Natural killer cell (primary cell): ENCODE data around the gene CD47. TPM values are rescaled to one million over a fixed set of nuclear protein-coding genes. Genes with fewer than 3 reads are reported as not detected.

Experiments used
- ATAC-seq, 3 donors: fragments of 150-1000 bp in 2 of 3; fragments of 200-7000 bp in 1 of 3; cut with Tn5 transposase; 1 replicate in 1 of 3; 2 replicates in 2 of 3; pipeline ENCODE4 v1.10.0; 2021; ENCODE audit warnings: mild to moderate bottlenecking in 2 of 3, moderate library complexity in 2 of 3
- DNase-seq, 2 donors: peaks; one replicate each; pipeline versions ENCODE4 v3.0.0 to v3.0.0-alpha.2; 2013 to 2021; ENCODE audit warnings: mixed read lengths in 1 of 2
- H3K27ac ChIP-seq: one replicate; pipeline ENCODE4 v1.5.1; 2013; ENCODE audit warnings: mild to moderate bottlenecking, low read length
- H3K27me3 ChIP-seq: one replicate; pipeline ENCODE4 v1.6.1; 2013; ENCODE audit warnings: low read length; ENCODE audit not compliant: control insufficient read depth, insufficient read depth
- H3K36me3 ChIP-seq: one replicate; pipeline ENCODE4 v1.6.1; 2013; ENCODE audit warnings: low read length; ENCODE audit not compliant: control insufficient read depth, insufficient read depth
- H3K4me1 ChIP-seq: one replicate; pipeline ENCODE4 v1.6.1; 2013; ENCODE audit warnings: low read length; ENCODE audit not compliant: control insufficient read depth, insufficient read depth
- H3K4me3 ChIP-seq: one replicate; pipeline ENCODE4 v1.5.1; 2013; ENCODE audit warnings: low read length
- H3K9me3 ChIP-seq: one replicate; pipeline ENCODE4 v1.6.1; 2013; ENCODE audit warnings: low read length; ENCODE audit not compliant: control insufficient read depth, insufficient read depth
- H3K27ac Mint-ChIP-seq, 2 donors: one replicate each; pipeline ENCODE4 v1.8.0; 2022; ENCODE audit warnings: mild to moderate bottlenecking in 2 of 2, mixed read lengths in 2 of 2, moderate library complexity in 1 of 2
- H3K27me3 Mint-ChIP-seq, 2 donors: one replicate each; pipeline ENCODE4 v1.8.0; 2022; ENCODE audit warnings: low read depth in 2 of 2, mixed read lengths in 2 of 2
- H3K36me3 Mint-ChIP-seq: one replicate; pipeline ENCODE4 v1.8.0; 2022; ENCODE audit warnings: mixed read lengths
- H3K4me1 Mint-ChIP-seq, 2 donors: one replicate each; pipeline ENCODE4 v1.8.0; 2022; ENCODE audit warnings: mixed read lengths in 2 of 2
- H3K4me3 Mint-ChIP-seq: one replicate; pipeline ENCODE4 v1.8.0; 2022; ENCODE audit warnings: mild to moderate bottlenecking, moderate library complexity, mixed read lengths
- H3K9me3 Mint-ChIP-seq, 2 donors: one replicate each; pipeline ENCODE4 v1.8.0; 2022; ENCODE audit warnings: mixed read lengths in 2 of 2
- CTCF ChIP-seq: fragments of 200-600 bp; IDR thresholded peaks from one replicate; pipeline ENCODE4 v1.8.0; 2022; ENCODE audit warnings: antibody characterized with exemption
- WGBS: methylation state at CpG from one replicate; pipeline ENCODE4 v1.1.7; 2013; ENCODE audit warnings: missing lambda C conversion rate; ENCODE audit not compliant: insufficient coverage; 5-methylcytosine and 5-hydroxymethylcytosine counted together
- intact Hi-C: fragments of 100-400 bp; cut with micrococcal nuclease; formaldehyde crosslinking; loops from one replicate; pipeline ENCODE4 v1.14.2; 2022
- total RNA-seq, 4 donors: library from RNA; stranded (reverse); fragments of 120-200 nt in 1 of 4; gene quantifications; one replicate each; pipeline versions ENCODE4 v1.2.3 to v1.2.4, GENCODE V29; 2013 to 2022

The CD47 gene
- total RNA-seq, 3 donors from 2014 or later (not counting 1 experiment from before 2014, with no cell fraction given), result 226 to 236 (median 233) TPM

GRCh38 chr3:107994956-107995715 lies 95.7 kb downstream of the CD47 start:
- H3K4me1 Mint-ChIP-seq, result no peaks in the 10 kb centered on the region
- H3K36me3 Mint-ChIP-seq, result no peaks in the 10 kb centered on the region
- no peaks in the 10 kb centered on the region for H3K9me3 Mint-ChIP-seq
- no peak overlapping the region for H3K27ac ChIP-seq
- H3K4me1 ChIP-seq, result no peaks in the 10 kb centered on the region
- H3K4me3 Mint-ChIP-seq, result no peak overlapping the region
- H3K4me3 ChIP-seq, result no peak overlapping the region
- intact Hi-C loops, result no loop called here
- H3K27me3 ChIP-seq, result no peaks in the 10 kb centered on the region
- no peak overlapping the region for H3K27ac Mint-ChIP-seq
- DNase-seq (no peak), ATAC-seq (no peak)
- 57% methylated on average over 1 of the region's 4 CpGs for WGBS
- no peaks in the 10 kb centered on the region for H3K9me3 ChIP-seq
- peaks cover 0 to 4% of the 10 kb centered on the region in 2 donors for H3K27me3 Mint-ChIP-seq
- no peak for TF ChIP-seq CTCF
- H3K36me3 ChIP-seq, result no peaks in the 10 kb centered on the region

DNA sequence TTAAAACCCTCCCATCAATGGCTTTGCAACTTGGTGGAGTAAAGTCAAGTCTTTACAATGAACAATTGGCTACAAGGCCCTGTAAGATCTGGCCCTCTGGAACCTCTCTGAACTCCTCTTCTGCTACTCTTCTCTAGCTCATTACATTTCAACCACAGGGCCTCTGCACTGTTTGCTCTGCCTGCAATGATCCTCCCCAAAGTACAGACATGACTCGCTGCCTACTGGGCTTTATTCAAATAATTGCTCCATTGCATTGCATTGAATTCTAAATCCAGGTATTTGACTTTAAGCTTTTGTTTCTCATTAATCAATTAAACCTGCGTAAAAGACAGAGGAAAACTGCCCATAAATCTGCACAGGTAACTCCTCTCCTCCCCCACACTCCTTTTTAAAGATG lies 96.7 kb downstream of the CD47 start:
- H3K9me3 ChIP-seq, result no peaks in the 10 kb centered on the region
- no peak for DNase-seq

DNA sequence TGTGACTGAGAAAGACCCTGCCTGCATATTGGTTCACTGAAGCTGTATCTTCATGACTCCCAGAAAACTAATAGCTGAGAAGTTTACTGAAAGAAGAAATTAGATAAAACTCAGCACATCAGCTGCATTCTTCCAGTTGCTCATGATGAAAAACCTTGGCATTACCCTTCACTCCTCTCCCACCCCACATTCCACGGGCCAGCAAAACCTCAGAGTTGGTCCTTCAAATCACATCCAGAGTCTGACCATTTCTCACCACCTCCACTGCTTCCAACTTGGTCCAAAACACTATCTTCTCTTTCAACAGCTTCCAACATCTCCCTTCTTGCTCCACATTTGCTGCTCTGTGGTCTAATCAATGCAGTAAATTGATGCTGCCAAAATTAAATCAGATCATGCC lies 97.1 kb downstream of the CD47 start:
- Mint-ChIP-seq H3K36me3 (no peaks in the 10 kb centered on the region), H3K9me3 (no peaks in the 10 kb centered on the region), H3K4me3 (no peak overlapping the region), H3K4me1 (peaks cover 5 to 6% of the 10 kb centered on the region in 2 donors), H3K27ac (no peak overlapping the region), H3K27me3 (peaks cover 0 to 4% of the 10 kb centered on the region in 2 donors)
- no peaks in the 10 kb centered on the region for H3K27me3 ChIP-seq
- ATAC-seq, result no peak
- peaks cover 4% of the 10 kb centered on the region for H3K4me1 ChIP-seq
- no peak overlapping the region for H3K27ac ChIP-seq
- no peak for DNase-seq
- H3K9me3 ChIP-seq, result no peaks in the 10 kb centered on the region
- whole genome bisulfite sequencing, result 98% methylated on average over 1 of the region's 1 CpG
- TF ChIP-seq CTCF, result no peak
- no peaks in the 10 kb centered on the region for H3K36me3 ChIP-seq
- no peak overlapping the region for H3K4me3 ChIP-seq
- intact Hi-C loops, result no loop called here

More for the DNA sequence above, 96.7 kb downstream of the CD47 start:
- H3K36me3 Mint-ChIP-seq, result no peaks in the 10 kb centered on the region
- no peaks in the 10 kb centered on the region for H3K9me3 Mint-ChIP-seq
- TF ChIP-seq CTCF, result no peak
- H3K4me1 Mint-ChIP-seq, result peaks cover under 1 to 2% of the 10 kb centered on the region in 2 donors
- H3K27ac Mint-ChIP-seq, result no peak overlapping the region
- Histone ChIP-seq H3K4me3 (no peak overlapping the region), H3K27ac (no peak overlapping the region), H3K36me3 (no peaks in the 10 kb centered on the region), H3K27me3 (no peaks in the 10 kb centered on the region), H3K4me1 (no peaks in the 10 kb centered on the region)
- H3K4me3 Mint-ChIP-seq, result no peak overlapping the region
- intact Hi-C loops, result no loop called here
- no peak for ATAC-seq
- 91% methylated on average over 1 of the region's 2 CpGs for WGBS
- peaks cover 0 to 4% of the 10 kb centered on the region in 2 donors for H3K27me3 Mint-ChIP-seq

Other genes with a start within 250 kb of the CD47 start
- 10 to 100 TPM; 22.2 to 49.3 (median 33.5) TPM for gene IFT57, start 131.4 kb upstream of the CD47 start, total RNA-seq
- under 1 TPM in 1 of 3 donors, not detected in 2; 0.09 TPM for gene HHLA2, start 205.5 kb upstream of the CD47 start, total RNA-seq